Suppressor macrophage treated with lipopolysaccharide for 1 hour (primary cell): ENCODE measurements around the gene CEBPB.
"Not testable (repeated sequence)": the region's sequence is repeated elsewhere in the genome, so short reads cannot be mapped to it uniquely, and the experiment has no call there.

Experiments
- DNase-seq, 3 donors: peaks; one replicate each; pipeline ENCODE4 v3.0.0-alpha.2; 2020 to 2022

CEBPB gene

DNA sequence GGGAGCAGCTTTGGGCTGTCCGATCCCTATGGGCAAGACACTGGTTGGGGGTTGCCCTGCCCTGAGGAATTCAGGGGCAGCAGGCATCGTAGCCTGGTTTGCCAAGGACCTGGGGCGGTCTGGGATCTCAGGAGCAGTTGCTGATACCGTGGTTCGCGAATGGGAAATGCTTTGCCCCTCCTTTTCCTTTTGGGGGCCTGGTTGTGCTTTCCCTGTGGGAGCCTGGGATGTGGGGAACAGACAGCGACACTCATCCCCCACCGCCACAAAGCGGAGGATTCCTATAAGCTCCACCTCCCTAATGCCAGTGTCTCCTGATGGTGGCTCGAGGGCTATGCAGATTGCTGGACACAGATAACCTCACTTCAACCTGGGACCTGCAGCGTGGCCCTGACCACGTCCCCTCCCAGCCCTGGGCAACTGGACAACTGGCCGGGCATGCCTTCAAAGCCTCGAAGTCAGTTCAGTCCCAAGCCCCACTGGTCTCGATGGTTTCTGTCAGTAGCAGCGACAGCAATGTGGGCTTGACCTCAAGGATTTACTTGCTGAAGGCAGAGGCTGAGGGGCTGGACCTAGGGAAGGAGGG, 3.3 kb downstream of the CEBPB start:
- DNase-seq = no peak

DNA sequence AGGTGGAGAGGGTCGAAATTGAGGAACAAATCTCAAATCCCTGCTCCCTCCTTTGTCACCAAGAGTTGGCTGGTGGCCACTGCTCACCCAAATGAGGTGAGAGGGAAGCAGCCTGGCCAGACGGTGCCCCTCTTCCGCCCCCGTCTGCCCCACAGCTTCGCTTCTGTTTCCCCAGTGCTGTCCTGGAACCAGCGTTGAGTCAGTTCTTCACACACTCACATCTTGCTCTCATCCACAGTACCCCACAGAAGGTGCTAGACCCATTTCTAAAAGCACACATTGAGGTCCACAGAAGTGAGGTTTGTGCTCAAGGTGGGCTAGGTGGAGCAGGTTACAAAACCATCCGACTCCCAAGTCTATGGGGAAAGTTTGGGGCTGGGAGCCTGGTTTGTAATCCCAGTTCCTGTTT, 3.8 kb downstream of the CEBPB start:
- peak; percentile 53 to 59 (median 55) for DNase-seq

DNA sequence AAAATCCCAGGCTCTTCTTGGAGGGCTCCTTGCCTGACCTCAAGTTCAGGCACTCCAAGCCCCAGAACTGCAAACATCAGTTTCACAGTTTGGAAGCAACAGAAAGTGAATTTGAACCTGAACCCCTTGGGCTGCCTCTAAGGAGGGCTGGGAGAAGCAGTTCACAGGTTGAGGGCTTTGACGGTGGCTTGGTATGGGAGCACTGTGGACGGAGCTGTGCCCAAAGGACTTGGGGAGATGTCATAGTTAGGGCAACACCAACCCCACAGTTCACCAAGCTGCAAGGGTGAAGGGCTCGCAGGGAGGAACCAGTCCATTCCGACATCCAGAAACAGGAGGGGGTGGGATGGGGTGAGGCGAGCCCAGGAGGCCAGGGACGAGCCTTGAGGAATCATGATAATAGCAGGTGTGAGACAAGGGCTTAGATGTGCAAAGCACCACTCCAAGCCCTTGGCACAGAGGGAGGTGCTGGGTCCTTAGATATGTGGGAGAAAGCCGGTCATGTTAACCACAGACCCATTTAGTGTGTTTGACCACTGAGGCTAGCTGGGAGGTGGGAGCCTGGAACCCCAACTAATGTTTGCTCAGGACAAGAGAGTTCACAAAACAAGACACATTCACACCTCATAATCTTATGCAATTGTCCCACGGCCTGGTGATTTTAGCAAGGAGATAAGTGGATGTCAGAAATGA, 4.3 kb downstream of the CEBPB start:
- DNase-seq = no peak

DNA sequence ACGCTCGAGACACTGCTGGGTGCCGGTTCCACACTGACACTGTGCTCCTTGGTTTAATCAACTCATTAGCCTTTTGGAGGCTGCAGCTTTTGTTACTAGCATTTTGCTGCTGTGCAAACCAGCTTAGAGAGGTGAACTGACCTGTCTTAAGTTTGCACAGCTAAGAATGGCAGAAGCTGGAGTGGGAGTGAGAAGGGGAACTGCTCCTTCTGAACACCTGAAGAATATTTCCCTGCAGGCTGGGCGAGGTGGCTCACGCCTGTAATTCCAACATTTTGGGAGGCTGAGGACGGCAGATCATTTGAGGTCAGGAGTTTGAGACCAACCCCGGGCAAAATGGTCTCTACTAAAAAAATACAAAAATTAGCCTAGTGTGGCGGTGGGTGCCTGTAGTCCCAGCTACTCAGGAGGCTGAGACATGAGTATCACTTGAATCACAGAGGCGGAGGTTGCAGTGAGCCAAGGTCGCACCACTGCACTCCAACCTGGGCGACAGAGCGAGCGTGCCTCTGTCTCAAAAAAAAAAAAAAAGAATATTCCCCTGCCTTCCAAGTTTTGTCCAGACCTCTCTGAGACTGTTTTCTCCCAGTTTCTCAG, 5.0 kb downstream of the CEBPB start:
- no peak for DNase-seq

DNA sequence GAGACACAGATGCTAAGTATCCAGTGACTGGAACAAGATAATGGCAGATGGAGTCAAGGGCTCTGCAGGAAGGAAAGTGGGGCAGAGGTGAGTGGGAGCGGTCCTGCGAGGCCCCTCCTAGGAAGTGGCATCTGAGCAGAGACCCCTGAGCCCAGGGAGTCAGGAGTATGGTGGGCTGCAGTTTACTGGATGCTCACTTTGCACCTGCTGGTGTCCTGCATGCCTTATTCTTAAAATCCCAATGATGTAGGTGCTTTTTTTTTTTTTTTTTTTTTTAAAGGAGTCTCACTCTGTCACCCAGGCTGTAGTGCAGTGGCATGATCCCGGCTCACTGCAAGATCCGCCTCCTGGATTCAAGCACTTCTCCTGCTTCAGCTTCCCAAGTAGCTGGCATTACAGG, 5.6 kb downstream of the CEBPB start:
- no peak for DNase-seq

DNA sequence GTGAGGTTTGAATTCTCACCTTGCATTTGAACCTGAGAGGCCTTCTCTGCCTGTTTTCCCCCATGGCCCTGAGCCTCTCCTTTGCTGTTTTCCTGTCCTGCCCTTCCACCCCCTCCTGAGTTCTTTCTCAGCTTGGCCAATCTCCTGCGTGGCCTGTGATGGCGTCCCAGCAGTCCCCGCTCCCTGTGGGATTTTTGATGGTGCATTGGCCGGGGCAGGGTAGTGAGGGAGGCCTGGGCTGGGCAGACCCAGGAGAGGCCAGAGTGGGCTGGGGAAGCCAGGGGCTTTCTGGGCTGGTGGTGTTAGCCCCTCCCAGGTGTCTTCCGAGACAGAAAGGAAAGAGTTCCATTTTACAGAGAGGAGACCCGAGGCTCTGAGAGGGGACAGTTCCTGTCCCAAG, 6.3 kb downstream of the CEBPB start:
- DNase-seq = no peak

DNA sequence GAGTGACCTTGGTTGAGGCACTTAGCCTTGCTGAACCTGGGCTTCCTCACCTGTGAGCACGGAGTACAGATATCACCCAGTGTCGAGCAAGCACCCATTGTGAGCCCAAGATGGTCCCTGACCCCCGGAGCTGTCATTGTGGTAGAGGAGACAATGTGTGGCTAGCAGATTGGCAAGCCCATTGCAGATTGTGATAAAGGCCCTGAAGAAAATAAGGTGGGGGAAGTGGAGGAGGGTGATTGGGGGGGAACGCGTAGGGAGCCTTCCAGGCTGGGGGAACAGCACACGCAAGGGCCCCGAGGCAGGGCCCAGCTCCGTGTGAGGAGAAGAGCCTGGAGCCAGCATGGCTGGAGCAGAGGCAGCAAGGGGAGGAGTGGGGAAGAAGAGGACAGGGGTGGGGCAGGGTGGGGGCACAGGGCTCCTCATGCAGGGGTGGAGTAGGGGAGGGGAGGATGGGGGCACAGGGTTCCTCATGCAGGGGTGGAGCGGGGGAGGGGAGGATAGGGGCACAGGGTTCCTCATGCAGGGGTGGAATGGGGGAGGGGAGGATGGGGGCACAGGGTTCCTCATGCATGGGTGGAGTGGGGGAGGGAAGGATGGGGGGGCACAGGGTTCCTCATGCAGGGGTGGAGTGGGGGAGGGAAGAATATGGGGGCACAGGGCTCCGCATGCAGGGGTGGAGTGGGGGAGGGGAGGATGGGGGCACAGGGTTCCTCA, 7.0 kb downstream of the CEBPB start:
- DNase-seq = no peak

DNA sequence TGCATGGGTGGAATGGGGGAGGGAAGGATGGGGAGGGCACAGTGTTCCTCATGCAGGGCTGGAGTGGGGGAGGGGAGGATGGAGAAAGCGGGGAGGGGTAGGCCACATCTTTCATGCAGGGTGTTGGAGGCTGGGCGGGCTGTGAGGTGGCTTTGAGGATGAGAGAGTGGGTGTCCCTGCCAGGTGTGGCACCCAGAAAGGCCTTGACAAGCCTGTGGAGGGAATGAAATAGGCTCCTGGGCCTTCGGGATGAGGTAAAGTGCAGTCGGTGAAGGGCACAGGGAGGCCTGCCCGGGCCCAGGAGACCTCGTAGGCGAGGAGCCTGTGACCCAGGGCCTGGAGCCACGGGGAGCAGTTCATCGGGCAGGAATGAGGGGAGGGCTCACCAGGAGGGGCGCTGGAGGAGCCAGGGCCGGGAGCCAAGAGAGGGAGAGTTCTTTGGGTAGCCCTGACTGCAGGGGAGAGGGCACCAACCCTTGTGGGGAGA, 7.6 kb downstream of the CEBPB start:
- no peak for DNase-seq

DNA sequence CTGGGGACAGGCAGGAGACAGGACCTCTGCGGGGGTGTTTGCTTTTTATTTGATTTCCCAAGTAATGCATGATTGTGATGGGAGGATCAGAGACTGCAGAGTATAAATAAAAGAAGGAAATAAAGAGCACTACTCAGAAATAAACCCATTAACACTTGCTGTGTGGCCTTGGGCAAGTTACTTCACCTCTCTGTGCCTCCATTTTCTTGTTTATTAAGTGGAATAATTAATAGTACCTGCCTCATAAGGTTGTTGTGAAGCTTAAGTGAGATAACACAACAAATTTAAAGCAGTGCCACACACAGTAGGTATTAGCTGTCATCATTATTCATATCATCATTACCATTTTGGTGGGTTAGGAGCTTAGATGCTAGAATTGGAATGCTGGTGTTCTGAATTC, 8.1 kb downstream of the CEBPB start:
- DNase-seq = no peak

DNA sequence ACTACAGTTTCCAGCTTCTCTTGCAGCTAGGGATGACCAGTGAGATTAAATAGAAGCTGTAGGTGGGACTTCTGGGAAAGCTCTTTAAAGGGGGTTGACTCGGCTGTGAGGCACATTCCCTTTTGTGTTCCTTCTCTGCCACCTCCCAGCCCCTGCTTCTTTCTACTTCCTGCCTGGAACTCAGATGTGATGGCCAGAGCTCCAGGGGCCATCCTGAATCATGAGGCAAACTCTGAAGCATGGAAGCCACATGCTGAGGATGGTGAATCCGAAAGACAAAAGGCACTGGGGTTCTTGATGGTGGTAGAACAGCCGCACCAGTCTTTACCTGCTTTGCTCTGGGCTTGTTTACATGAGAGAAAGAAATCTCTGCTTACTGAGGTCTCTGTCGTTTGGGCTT, 9.1 kb downstream of the CEBPB start:
- no peak for DNase-seq

DNA sequence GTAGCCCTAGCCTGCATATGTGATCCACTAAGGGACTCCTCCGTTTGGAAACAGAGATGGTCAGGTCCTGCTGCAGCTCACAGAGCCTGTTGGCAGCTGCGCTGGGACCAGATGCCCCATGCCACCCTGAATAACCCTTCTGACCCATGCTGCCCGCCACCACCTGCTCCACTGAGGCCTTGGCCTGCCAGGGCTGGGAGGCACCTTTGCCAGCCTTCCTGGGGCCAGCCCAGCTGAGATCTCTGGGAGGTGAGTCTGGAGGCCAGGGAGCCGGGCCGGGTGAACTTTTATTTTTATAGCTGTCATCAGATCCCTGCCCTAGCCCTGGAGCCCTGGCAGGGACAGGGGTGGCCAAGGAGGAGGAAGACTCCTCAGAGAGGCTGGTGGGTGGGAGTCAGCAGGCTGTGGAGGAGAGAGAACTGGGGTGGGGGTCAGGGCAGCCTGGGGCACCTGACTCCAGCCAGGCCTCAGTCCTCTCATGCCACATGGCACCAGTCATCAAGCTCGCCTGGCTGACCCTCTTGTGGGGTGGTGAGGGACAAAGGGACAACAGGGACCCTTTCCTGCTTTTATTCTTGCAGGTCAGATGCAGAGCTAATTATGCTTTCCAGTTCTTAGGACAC, 10.0 kb downstream of the CEBPB start:
- no peak for DNase-seq

DNA sequence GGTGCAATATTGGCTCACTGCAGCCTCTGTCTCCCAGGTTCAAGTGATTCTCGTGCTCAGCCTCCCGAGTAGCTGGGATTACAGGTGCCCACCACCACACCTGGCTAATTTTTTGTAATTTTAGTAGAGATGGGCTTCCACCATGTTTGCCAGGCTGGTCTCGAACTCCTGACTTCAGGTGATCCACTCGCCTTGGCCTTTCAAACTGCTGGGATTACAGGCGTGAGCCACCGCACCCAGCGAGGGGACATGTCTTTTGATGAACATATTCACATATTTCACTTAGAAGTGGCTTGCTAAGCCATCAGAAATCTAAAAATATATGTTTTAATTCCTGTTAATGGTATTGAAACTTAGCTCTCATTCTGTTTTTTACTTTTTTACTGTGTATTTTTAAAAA, 11.1 kb downstream of the CEBPB start:
- not testable (repeated sequence) for DNase-seq

DNA sequence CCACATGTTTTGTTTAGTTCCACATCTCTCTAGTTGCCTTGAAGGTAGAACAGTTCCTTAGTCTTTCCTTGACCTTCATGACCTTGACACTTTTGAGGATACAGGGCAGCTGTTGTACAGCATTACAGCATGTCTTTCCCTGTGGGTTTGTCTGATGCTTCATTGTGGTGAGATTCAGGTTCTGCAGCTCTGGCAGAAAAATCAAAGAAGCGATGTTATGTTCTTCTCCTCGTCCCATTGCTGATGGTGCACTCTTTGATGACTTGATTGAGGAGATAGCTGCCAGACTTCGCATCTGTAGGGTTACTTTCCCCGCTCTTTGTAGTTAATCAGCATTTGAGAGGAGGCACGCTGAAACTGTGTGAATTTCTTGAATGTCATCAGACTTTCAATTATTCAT, 12.0 kb downstream of the CEBPB start:
- no peak for DNase-seq

DNA sequence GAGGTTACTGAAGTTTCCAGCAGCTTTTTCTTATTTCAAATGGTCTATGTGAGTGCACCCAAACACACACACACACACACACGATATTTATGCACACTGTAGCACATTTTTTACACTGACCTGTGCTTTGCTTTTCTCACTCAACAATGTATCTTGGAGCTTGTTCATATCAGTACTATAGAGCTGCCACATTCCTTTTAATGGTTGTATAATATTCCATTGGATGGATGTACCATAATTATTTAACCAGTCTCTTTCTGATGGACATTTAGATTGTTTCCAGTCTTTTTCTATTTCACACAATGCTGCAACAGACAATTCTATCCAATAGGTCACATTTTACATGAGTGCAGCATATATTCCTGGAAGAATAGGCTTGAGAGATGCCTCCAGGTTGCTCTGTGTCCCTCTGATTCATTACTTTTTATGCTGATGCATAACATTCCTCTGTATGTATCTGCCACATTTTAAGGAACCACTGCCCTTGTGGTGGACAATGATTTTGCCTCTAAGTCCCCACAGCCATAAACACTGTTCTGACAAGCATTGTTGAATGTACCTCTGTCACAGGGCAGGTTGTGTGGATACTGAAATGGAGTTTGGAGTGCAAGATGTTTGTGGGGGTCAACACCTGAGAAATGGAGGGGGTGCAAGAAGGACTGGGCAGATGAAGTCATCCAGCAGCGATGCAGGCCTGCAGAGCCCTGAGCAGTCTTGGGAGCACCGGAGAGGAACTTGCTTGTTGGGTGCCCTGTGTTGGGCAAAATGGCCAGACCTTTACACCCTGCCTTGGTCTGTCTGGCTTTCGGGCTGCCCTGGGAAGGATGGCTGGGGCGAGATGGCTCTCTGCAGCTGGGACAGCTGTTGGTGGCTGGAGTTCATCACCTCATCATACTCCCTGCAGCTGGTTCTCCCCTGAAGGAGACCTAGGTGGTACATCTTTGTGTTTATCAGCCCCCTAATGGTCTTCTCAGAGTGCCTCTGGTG, 13.6 kb downstream of the CEBPB start:
- no peak for DNase-seq

DNA sequence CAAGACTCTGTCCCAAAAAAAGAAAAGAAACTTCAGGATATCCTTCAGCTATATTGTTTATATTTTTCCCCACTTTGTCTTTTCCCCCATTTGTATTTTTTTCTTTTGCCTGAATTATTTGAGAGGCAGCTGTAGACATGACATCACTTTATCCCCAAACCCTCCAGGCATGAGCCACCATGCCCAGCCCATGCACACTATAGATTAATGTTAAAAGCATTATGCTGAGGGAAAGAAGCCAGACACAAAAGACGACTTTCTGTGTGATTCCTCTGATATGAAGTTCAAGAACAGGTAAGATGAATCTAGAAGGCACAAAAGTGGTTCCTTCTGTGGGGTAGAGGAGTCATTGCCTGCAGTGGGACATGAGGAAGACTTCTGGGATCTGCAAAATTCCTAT, 16.4 kb downstream of the CEBPB start:
- no peak for DNase-seq

DNA sequence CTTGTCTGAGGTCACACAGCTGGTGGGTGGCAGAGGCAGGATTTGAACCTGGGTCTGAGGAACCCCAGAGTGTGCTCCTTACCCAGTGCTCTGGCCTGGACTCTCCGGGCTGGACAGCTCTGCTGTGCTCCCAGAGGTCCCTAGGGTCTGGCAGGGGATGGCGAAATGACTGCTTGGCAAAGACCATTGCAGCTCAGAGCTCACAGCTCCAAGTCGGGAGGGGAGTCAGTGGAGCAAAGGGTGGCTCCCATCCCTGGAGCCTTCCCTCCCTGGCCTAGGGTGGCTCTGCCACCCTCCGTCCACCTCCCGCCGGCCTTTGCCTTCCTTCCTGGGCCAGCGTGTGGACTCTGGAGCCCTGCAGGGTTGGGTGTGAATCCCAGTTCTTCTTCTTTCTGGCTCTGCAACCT, 17.5 kb downstream of the CEBPB start:
- no peak for DNase-seq

DNA sequence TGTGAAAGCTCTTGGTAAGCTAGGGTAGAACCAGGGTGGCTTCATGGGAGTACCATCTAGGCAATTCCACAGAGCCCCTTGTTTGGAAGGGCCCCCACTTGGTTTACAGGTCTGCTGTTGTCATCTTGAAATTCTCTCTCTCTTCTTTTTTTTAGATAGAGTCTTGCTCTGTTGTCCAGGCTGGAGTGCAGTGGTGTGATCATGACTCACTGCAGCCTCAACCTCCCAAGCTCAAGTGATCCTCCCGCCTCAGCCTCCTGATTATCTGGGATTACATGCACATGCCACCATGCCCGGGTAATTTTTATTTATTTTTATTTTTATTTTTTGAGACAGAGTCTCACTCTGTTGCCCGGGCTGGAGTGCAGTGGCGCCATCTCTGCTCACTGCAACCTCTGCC, 18.2 kb downstream of the CEBPB start:
- DNase-seq = not testable (repeated sequence)

DNA sequence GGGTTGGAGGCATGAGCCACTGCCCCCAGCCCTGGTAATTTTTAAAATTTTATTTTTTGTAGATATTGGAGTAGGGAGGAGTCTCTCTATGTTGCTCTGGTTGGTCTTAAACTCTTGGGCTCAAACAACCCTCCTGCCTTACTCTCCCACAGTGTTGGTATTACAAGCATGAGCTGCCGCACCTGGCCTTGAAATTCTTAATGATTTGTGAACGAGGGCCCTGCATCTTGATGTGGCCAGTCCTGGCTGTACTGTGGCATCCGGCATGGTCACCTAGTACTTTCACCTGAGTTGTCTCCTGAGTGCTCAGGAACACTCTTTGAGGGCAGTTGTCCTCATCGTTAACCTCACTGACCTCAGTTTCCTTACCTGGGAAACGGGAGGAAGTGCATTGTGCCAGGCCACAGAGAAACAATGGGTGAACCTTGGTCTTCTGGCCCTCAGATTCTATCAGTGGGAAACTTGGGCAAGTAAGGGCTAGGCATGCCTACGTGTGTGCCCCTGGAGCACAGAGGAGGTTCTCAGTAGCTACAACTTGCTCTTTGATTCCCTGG, 19.5 kb downstream of the CEBPB start:
- DNase-seq = no peak

DNA sequence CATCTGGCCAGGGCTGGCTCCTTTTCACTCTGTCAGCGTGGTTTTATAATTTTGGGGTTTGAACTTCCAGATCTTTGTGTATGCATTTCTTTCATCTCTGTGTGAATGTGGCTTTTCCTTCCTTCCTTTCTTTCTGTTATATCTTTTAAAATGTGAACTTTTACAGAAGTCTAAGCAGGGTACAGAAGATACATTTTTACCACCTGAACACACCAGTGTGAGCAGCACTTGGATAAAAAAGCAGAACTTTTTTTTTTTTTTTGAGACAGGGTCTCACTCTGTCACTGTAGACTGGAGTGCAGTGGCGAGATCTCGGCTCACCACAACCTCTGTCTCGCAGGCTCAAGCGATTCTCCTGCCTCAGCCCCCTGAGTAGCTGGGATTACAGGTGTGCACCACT, 20.5 kb downstream of the CEBPB start:
- DNase-seq = no peak

DNA sequence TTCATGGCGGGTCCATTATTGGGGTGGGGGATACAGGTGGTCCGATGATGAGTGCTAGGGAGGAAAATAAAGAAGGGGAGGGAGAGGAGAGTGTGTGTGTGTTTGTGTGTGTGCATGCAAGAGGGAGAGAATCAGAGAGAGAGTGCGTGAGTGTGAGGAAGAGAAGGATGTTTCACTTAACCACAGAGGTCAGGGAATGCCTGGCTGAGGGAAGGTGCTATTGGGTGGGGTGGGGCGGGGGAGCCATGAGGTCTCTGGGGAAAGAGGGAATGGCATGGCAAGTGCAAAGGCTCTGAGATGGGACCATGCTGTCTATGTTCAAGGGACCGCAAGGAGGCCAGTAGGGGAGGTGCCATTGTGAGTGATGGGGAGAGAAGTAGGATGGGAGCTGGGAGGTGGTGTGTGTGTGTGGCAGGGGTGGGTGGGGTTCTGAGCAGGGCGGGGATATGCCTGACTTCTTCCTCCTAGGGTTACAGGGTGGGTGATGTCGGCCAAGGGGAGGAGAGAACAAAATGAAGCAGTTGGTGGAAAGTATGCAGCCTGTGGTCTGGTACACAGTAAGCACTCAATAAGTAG, 23.0 kb downstream of the CEBPB start:
- DNase-seq = no peak
